Gastrocnemius medialis (tissue), 4 donors: ENCODE data around the gene RRP8.

ENCODE experiments used
- POLR2A ChIP-seq, 2 donors: fragments of 450-650 bp; IDR thresholded peaks; one replicate each; pipeline ENCODE4 v1.6.1; 2017; ENCODE audit warnings: antibody characterized with exemption in 2 of 2, mild to moderate bottlenecking in 2 of 2, moderate library complexity in 2 of 2
- TF ChIP-seq, protein P1 (sequence below), 5 experiments: fragments of 450-650 bp in 3 of 5; fragments of 200-600 bp in 2 of 5; sonication (generic) in 2 of 5; IDR thresholded peaks in 4 of 5; conservative IDR thresholded peaks in 1 of 5; 1 replicate in 4 of 5; 2 replicates in 1 of 5; pipeline ENCODE4 v1.5.1; 2016 to 2019; ENCODE audit warnings: antibody characterized with exemption in 5 of 5, mild to moderate bottlenecking in 3 of 5, moderate library complexity in 3 of 5

DNA sequence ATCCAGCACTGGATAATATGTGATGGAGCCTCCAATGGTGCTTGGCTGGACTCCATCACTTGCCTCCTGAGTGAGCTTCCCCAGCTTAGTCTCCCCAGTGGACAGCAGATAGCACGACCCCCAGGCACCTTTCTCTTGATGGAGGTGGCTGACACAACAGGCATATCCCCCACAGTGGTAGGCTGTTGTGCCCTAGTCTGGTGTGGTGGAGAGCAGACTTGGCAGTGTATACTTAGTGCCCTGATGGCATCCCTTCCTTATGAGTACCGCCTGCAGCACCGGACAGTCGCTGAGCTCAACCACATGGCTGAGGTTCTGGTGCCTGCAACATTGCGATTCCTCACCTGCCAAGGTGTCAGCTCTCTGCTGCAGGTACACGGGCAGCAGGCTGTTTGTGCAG lies 56.2 kb downstream of the RRP8 start:
- TF ChIP-seq POLR2A (IDR thresholded peaks at IDR 0.05) = no peak
- TF ChIP-seq, protein P1, sequence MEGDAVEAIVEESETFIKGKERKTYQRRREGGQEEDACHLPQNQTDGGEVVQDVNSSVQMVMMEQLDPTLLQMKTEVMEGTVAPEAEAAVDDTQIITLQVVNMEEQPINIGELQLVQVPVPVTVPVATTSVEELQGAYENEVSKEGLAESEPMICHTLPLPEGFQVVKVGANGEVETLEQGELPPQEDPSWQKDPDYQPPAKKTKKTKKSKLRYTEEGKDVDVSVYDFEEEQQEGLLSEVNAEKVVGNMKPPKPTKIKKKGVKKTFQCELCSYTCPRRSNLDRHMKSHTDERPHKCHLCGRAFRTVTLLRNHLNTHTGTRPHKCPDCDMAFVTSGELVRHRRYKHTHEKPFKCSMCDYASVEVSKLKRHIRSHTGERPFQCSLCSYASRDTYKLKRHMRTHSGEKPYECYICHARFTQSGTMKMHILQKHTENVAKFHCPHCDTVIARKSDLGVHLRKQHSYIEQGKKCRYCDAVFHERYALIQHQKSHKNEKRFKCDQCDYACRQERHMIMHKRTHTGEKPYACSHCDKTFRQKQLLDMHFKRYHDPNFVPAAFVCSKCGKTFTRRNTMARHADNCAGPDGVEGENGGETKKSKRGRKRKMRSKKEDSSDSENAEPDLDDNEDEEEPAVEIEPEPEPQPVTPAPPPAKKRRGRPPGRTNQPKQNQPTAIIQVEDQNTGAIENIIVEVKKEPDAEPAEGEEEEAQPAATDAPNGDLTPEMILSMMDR (IDR thresholded peaks at IDR 0.05 in 4 of 5, conservative IDR thresholded peaks at IDR 0.05 in 1 of 5) = no peak
